HS-27A (cell line): ENCODE results near the gene ROM1.
"Not testable (repeated sequence)": the region's sequence is repeated elsewhere in the genome, so short reads cannot be mapped to it uniquely, and the experiment has no call there.

Source experiments
- DNase-seq: peaks from one replicate; pipeline ENCODE4 v3.0.0-alpha.2; 2012; ENCODE audit warnings: low read depth, missing footprints

The ROM1 gene

GRCh38 chr11:62612366-62613290 lies at the start of gene ROM1, which contains the start of gene EML3:
TSS of gene ROM1 (plus strand) at chr11:62613257. CDS start at chr11:62613282, 25 bp downstream.
TSS of gene EML3 (minus strand) at chr11:62612775. CDS start at chr11:62612457, 318 bp downstream.
- DNase-seq = peak; percentile 64

- DNase-seq = no peak
Observed at GRCh38 chr11:62565100-62565802, 47.8 kb upstream of the ROM1 start.

GRCh38 chr11:62566247-62566646 lies 46.8 kb upstream of the ROM1 start:
- no peak for DNase-seq

GRCh38 chr11:62567018-62567633 lies 45.9 kb upstream of the ROM1 start:
- no peak for DNase-seq

GRCh38 chr11:62569611-62570010 lies 43.4 kb upstream of the ROM1 start:
- DNase-seq = no peak

GRCh38 chr11:62570903-62571302 lies 42.2 kb upstream of the ROM1 start:
- DNase-seq = not testable (repeated sequence)

GRCh38 chr11:62571493-62571892 lies 41.6 kb upstream of the ROM1 start:
- not testable (repeated sequence) for DNase-seq

GRCh38 chr11:62572431-62572830 lies 40.6 kb upstream of the ROM1 start:
- DNase-seq = no peak

GRCh38 chr11:62573006-62573591 lies 40.0 kb upstream of the ROM1 start:
- DNase-seq = no peak

GRCh38 chr11:62573592-62574362 lies 39.3 kb upstream of the ROM1 start, which contains the start of gene EEF1G:
TSS of gene EEF1G (minus strand) at chr11:62573891. CDS start at chr11:62573842, 49 bp downstream.
- peak; percentile 99 for DNase-seq

- DNase-seq = no peak
Observed at GRCh38 chr11:62574363-62575071, 38.5 kb upstream of the ROM1 start.

GRCh38 chr11:62575156-62575555 lies 37.9 kb upstream of the ROM1 start:
- DNase-seq = no peak

- no peak for DNase-seq
Observed at GRCh38 chr11:62575837-62576236, 37.2 kb upstream of the ROM1 start.

- DNase-seq = no peak
Observed at GRCh38 chr11:62577046-62577714, 35.9 kb upstream of the ROM1 start.

- no peak for DNase-seq
Observed at GRCh38 chr11:62578541-62578940, 34.5 kb upstream of the ROM1 start.

- no peak for DNase-seq
Observed at GRCh38 chr11:62579252-62579651, 33.8 kb upstream of the ROM1 start.

GRCh38 chr11:62580959-62581715 lies 31.9 kb upstream of the ROM1 start:
- DNase-seq = no peak

GRCh38 chr11:62581735-62582134 lies 31.3 kb upstream of the ROM1 start:
- DNase-seq = not testable (repeated sequence)

GRCh38 chr11:62585356-62585755 lies 27.7 kb upstream of the ROM1 start:
- DNase-seq = not testable (repeated sequence)
